Mesendoderm (in vitro differentiated cells): ENCODE data around the gene DHX58.

Source experiments
- DNase-seq: peaks from one replicate; pipeline ENCODE4 v3.0.0; 2013
- H2AK5ac ChIP-seq: 2 replicates; pipeline ENCODE4 v1.6.1; 2013; ENCODE audit warnings: low read length, inconsistent platforms
- H2BK120ac ChIP-seq: 2 replicates; pipeline ENCODE4 v1.6.1; 2013; ENCODE audit warnings: low read depth, mild to moderate bottlenecking, low read length, moderate library complexity, mixed read lengths
- H2BK15ac ChIP-seq: replicated peaks from 2 replicates; pipeline ENCODE4 v1.6.1; 2013; ENCODE audit warnings: low read depth, mild to moderate bottlenecking, moderate library complexity
- H2BK5ac ChIP-seq: 2 replicates; pipeline ENCODE4 v1.6.1; 2013; ENCODE audit warnings: low read length, inconsistent platforms
- H3K18ac ChIP-seq: 2 replicates; pipeline ENCODE4 v1.6.1; 2013; ENCODE audit warnings: mild to moderate bottlenecking, low read length, mixed read lengths
- H3K23ac ChIP-seq: one replicate; pipeline ENCODE4 v1.6.1; 2013; ENCODE audit warnings: low read length
- H3K27ac ChIP-seq: 2 replicates; pipeline ENCODE4 v1.5.1; 2013; ENCODE audit warnings: low read depth, mild to moderate bottlenecking, inconsistent platforms, low read length, moderate library complexity
- H3K27me3 ChIP-seq: 2 replicates; pipeline ENCODE4 v1.6.1; 2013; ENCODE audit warnings: low read length, control low read depth, mild to moderate bottlenecking, inconsistent platforms; ENCODE audit not compliant: insufficient read depth, poor library complexity
- H3K36me3 ChIP-seq: 2 replicates; pipeline ENCODE4 v1.6.1; 2013; ENCODE audit warnings: low read length, inconsistent platforms; ENCODE audit not compliant: control insufficient read depth, insufficient read depth
- H3K4ac ChIP-seq: one replicate; pipeline ENCODE4 v1.6.1; 2013; ENCODE audit warnings: low read depth, mild to moderate bottlenecking, low read length, moderate library complexity
- H3K4me1 ChIP-seq: 2 replicates; pipeline ENCODE4 v1.6.1; 2013; ENCODE audit warnings: low read depth, low read length, inconsistent platforms; ENCODE audit not compliant: control insufficient read depth
- H3K4me2 ChIP-seq: 2 replicates; pipeline ENCODE4 v1.6.1; 2013; ENCODE audit warnings: low read length
- H3K4me3 ChIP-seq: 2 replicates; pipeline ENCODE4 v1.5.1; 2013; ENCODE audit warnings: mild to moderate bottlenecking, low read length
- H3K56ac ChIP-seq: one replicate; pipeline ENCODE4 v1.6.1; 2013; ENCODE audit warnings: low read length
- H3K79me1 ChIP-seq: 2 replicates; pipeline ENCODE4 v1.6.1; 2013; ENCODE audit warnings: low read length, inconsistent platforms
- H3K79me2 ChIP-seq: 2 replicates; pipeline ENCODE4 v1.6.1; 2013; ENCODE audit warnings: mild to moderate bottlenecking, low read length; ENCODE audit not compliant: control insufficient read depth, insufficient read depth
- H3K9ac ChIP-seq: 2 replicates; pipeline ENCODE4 v1.6.1; 2013; ENCODE audit warnings: low read length, inconsistent platforms
- H4K5ac ChIP-seq: one replicate; pipeline ENCODE4 v1.6.1; 2013; ENCODE audit warnings: low read length
- H4K8ac ChIP-seq: one replicate; pipeline ENCODE4 v1.6.1; 2013; ENCODE audit warnings: low read depth, mild to moderate bottlenecking, control low read depth, low read length, moderate library complexity
- WGBS: extraction: QIAGEN DNeasy Blood & Tissue Kit; methylation state at CpG from one replicate; pipeline ENCODE4 v1.1.7; 2013; ENCODE audit warnings: low lambda C conversion rate, missing lambda C conversion rate; ENCODE audit not compliant: insufficient coverage; ENCODE audit errors: extremely low coverage; 5-methylcytosine and 5-hydroxymethylcytosine counted together

The DHX58 gene

DNA sequence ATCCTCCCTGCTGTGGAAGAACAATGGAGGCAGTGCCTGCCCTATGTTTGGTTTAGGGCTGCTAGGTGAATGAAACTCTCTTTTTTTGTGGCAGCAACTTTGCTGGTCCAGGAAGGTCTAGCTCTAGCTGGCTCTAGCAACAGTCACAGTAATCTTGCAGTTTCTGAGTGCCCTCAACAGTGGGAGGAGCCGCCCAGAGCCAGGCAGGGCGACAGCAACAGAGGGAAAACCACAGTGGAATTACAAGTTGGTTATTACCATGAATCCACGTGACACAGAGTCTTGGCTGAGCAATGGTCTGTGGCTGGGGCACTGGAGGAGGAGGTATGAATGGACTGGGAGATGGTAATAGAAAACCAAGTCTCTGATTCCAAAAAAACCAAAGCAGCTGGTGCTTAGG, 20.4 kb upstream of the DHX58 start:
- Histone ChIP-seq H4K5ac (no peak overlapping the region), H3K79me2 (peaks cover 14% of the 10 kb centered on the region), H2BK5ac (no peak overlapping the region), H2AK5ac (no peak overlapping the region), H3K79me1 (peaks cover 24% of the 10 kb centered on the region), H3K4ac (no peak overlapping the region), H4K8ac (no peak overlapping the region), H3K27me3 (no peaks in the 10 kb centered on the region), H3K27ac (no peak overlapping the region), H2BK15ac (no peak overlapping the region), H3K56ac (no peak overlapping the region), H3K23ac (no peak overlapping the region), H3K4me1 (peaks cover 6% of the 10 kb centered on the region), H3K4me2 (no peak overlapping the region), H3K18ac (no peak overlapping the region), H3K4me3 (no peak overlapping the region), H3K9ac (no peak overlapping the region), H3K36me3 (peaks cover 11% of the 10 kb centered on the region), H2BK120ac (no peak overlapping the region)
- DNase-seq: no peak
- WGBS: no CpG with 5 or more reads among the region's 3 CpGs

DNA sequence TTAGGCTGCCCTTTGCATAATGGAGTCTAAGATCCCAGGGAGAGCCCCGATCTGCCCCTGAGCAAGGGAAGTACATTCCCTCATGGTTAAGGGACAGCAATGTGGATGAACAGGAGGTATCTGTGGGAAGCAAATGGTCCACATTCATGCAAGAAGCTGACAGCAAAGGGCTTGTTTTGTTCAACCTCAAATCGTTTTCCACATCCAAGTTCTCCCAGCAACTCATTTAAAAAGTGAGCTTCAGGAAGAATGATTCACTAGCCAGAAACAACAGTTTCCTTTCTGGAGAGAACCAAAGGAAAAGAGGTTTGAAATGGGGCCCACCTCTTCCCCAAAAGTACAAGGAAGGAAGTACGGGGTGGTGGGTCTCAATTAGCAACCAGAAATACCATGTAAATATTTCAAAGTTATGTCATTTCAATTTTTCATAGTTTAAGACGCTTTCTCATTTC, 19.5 kb upstream of the DHX58 start:
- Histone ChIP-seq H3K27me3 (no peaks in the 10 kb centered on the region), H2BK15ac (no peak overlapping the region), H3K36me3 (peaks cover 11% of the 10 kb centered on the region), H3K56ac (no peak overlapping the region), H3K79me2 (peaks cover 14% of the 10 kb centered on the region), H3K9ac (no peak overlapping the region), H3K18ac (no peak overlapping the region), H3K79me1 (peaks cover 24% of the 10 kb centered on the region), H3K23ac (no peak overlapping the region), H3K4ac (no peak overlapping the region), H3K27ac (no peak overlapping the region), H4K5ac (no peak overlapping the region), H2AK5ac (no peak overlapping the region), H4K8ac (no peak overlapping the region), H2BK120ac (no peak overlapping the region), H3K4me1 (peaks cover 6% of the 10 kb centered on the region), H2BK5ac (no peak overlapping the region), H3K4me2 (no peak overlapping the region), H3K4me3 (no peak overlapping the region)
- no CpG with 5 or more reads among the region's 4 CpGs for WGBS
- DNase-seq: no peak

DNA sequence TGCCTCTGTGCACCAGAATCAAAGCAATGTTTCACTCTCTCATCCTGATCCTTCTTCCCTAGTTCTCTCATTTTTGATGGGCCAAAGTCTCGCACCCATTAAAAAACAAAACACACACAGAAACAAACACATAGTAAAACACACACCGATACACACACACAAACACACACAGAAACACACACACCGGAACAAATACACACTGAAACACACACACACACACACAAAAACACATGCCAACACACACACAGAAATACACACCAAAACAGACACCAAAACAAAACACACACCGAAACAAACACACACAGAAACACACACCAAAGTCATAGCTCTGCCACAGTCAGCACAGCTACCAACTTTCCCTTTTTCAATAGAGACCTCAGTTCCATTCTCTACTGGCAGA, 18.7 kb upstream of the DHX58 start:
- Histone ChIP-seq H4K8ac (no peak overlapping the region), H3K4ac (no peak overlapping the region), H3K56ac (no peak overlapping the region), H2BK5ac (no peak overlapping the region), H3K4me2 (no peak overlapping the region), H3K4me1 (peaks cover 5% of the 10 kb centered on the region), H3K18ac (no peak overlapping the region), H2AK5ac (no peak overlapping the region), H3K27me3 (no peaks in the 10 kb centered on the region), H2BK120ac (no peak overlapping the region), H3K79me2 (peaks cover 14% of the 10 kb centered on the region), H2BK15ac (no peak overlapping the region), H3K79me1 (peaks cover 23% of the 10 kb centered on the region), H3K36me3 (peaks cover 16% of the 10 kb centered on the region), H4K5ac (no peak overlapping the region), H3K9ac (no peak overlapping the region), H3K23ac (no peak overlapping the region), H3K4me3 (no peak overlapping the region), H3K27ac (no peak overlapping the region)
- WGBS: 100% methylated on average over 3 of the region's 4 CpGs
- DNase-seq: no peak

DNA sequence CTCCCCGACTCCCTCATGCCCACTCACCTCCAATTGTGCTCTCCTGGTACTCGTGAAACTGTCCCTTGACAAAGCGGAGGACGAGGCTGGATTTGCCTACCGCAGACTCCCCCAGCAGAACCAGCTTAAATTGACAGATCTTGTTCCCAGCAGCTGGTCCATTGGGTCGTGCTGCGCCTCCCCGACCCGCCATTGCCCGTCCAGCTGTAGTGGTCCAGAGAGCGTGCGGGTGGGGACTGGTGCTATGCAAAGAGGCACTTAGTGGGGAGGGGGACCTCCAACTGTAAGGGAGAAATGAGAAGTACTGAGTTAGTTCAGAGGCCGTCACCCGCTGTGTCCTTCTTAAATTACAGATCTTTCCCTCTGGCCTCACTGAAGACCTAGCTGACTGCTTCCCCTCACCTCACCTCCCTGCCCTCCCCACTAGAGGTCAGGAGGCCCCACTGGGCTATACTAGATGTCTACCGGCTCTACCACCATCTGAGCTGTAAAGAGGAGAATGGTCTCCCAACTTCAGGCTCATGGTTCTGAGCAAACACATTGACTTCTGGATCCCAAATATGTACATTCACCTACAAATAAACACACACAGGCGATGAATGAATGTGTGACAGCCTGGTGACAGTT, 17.9 kb upstream of the DHX58 start:
- peaks cover 18% of the 10 kb centered on the region for H3K36me3 ChIP-seq
- no peak overlapping the region for H3K4me3 ChIP-seq
- H3K18ac ChIP-seq: no peak overlapping the region
- no peak overlapping the region for H3K56ac ChIP-seq
- H3K27ac ChIP-seq: no peak overlapping the region
- no CpG with 5 or more reads among the region's 16 CpGs for WGBS
- no peak overlapping the region for H2BK120ac ChIP-seq
- H4K8ac ChIP-seq: no peak overlapping the region
- no peak overlapping the region for H3K23ac ChIP-seq
- H2AK5ac ChIP-seq: no peak overlapping the region
- no peaks in the 10 kb centered on the region for H3K27me3 ChIP-seq
- peaks cover 9% of the 10 kb centered on the region for H3K79me2 ChIP-seq
- H3K9ac ChIP-seq: no peak overlapping the region
- H3K4ac ChIP-seq: no peak overlapping the region
- H4K5ac ChIP-seq: no peak overlapping the region
- H3K4me2 ChIP-seq: no peak overlapping the region
- H2BK5ac ChIP-seq: no peak overlapping the region
- no peak for DNase-seq
- peaks cover under 1% of the 10 kb centered on the region for H3K4me1 ChIP-seq
- H2BK15ac ChIP-seq: no peak overlapping the region
- peaks cover 16% of the 10 kb centered on the region for H3K79me1 ChIP-seq

DNA sequence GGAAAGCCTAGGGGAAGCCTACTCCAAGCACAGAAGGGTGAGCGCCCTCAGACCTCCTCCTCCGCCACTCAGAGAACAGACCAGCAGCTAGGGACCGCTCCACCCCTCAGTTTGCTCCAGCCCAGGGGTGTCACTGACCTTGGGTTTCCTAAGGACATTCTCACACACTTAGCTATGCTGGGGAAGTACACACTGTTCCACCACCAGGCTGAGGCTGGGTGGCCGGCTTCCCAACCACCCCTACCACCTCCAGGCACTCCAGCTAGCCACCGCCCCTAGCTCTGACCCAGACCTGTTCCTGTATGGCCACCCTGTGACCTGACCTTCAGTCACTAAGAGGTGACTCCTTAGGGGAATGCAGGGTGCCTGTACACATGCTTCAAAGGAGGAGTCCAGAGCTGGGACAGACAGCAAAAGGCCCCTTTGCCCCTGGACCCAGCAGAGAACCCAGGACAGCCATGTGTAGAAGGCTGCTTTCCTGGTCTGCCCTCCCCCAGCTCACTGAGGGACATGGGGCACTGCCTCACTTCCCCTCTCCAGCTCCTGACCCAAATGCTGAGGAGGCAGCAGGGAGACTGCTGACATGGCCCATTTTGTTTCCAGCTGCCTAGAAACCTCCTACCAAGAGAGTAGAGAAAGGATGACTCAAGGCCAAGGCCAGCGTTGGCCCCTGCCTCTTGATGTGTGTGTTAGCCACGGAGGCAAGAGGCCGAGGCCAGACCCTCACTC, 16.8 kb upstream of the DHX58 start:
- no peak overlapping the region for H4K5ac ChIP-seq
- H3K4ac ChIP-seq: no peak overlapping the region
- H3K4me1 ChIP-seq: no peaks in the 10 kb centered on the region
- no peak overlapping the region for H2BK15ac ChIP-seq
- no peak overlapping the region for H3K4me2 ChIP-seq
- H3K23ac ChIP-seq: no peak overlapping the region
- H3K36me3 ChIP-seq: peaks cover 22% of the 10 kb centered on the region
- no peak overlapping the region for H3K27ac ChIP-seq
- H3K9ac ChIP-seq: no peak overlapping the region
- H3K79me2 ChIP-seq: peaks cover 9% of the 10 kb centered on the region
- H2AK5ac ChIP-seq: no peak overlapping the region
- no peak overlapping the region for H2BK5ac ChIP-seq
- H2BK120ac ChIP-seq: no peak overlapping the region
- peaks cover 15% of the 10 kb centered on the region for H3K79me1 ChIP-seq
- no peak for DNase-seq
- no peaks in the 10 kb centered on the region for H3K27me3 ChIP-seq
- no peak overlapping the region for H3K4me3 ChIP-seq
- no peak overlapping the region for H3K56ac ChIP-seq
- no peak overlapping the region for H4K8ac ChIP-seq
- H3K18ac ChIP-seq: no peak overlapping the region
- WGBS: no CpG with 5 or more reads among the region's 8 CpGs
